C1 segment of cervical spinal cord (tissue), 14 donors: ENCODE data around the gene PTPN22.
A peak's percentile ranks its signal among the peaks of the same experiment; 100 is the strongest.
"Not testable (repeated sequence)": the region's sequence is repeated elsewhere in the genome, so short reads cannot be mapped to it uniquely, and the experiment has no call there.

Source experiments
- DNase-seq, 14 donors: peaks; one replicate each; lab custom pipeline; 2025; lab: John Stamatoyannopoulos, UW

The PTPN22 gene

GRCh38 chr1:113852694-113853093 lies 18.8 kb downstream of the PTPN22 start:
- DNase-seq = not testable (repeated sequence)

DNA sequence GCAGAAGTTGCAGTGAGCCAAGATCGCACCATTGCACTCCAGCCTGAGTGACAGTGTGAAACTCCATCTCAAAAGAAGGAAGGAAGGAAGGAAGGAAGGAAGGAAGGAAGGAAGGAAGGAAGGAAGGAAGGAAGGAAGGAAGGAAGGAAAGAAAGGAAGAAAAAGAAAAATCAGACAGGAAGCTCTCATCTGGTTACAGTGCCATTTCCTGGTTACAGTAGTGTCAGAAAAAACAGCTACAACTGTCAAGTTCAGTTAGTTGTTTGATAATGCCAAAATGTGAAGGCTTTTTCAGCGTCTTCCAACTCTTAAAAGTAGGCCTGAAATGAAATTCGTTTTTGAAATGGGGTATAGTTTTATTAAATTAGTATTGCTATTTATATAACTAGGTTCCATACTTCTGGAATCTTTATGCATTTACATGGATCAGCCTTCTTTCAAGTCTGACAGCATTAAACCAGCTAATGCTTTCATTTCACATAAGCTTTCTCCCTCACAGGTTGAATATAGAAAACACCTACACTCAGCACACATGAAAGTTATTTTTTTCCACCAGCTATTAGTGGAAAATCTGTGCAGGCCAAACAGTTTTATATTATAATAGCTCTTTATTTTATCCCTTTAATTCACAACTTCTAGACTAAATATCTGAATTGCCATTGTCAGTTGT lies 21.2 kb downstream of the PTPN22 start:
- no peak for DNase-seq

DNA sequence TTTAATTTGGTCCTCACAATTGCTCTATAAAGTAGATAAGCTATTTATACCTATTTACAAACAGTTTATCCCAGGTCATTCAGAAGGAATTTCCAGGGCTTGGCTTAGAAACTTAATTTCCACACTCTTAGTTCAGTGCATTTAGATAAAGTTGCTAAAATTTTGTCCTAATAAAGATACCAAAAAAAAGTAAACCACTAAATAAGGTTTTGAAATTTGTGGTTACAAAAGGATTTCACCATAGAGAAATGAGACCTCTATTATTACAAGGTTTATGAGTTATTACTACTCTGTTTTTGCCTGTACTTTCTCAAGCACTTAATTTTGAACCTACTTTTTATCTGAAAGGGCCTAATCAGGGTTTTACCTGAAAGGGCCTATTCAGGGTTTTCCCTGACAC lies 22.4 kb downstream of the PTPN22 start:
- DNase-seq = no peak

DNA sequence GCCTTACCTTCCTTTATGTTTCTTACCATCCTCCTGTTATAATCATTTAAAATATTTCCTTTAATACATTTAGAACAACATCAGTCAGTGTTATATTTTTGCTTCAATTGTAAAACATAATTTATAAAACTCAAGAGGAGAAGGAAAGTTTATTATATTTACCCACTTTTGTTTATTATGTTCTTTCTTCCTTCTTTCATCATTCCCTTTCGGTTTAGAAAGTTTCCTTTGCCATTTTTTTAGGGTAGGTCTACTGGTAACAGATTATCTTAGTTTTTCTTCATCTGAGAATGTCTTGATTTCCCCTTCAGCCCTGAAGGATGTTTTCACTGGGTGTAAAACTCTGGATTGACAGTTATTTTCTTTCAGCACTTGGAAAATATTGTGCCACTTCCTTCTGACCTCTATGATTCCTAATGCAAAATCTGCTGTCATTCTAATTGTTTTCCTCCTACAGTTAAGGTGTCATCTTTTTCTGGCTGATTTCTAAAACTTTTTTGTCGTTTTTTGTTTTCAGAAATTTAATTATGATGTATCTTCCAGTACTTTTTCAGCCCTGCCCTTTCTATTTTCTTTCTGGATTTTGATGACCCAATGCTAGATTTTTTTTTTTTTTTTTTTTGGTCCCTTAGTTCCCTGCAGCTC lies 25.0 kb downstream of the PTPN22 start:
- DNase-seq = no peak

GRCh38 chr1:113836534-113836933 lies 35.0 kb downstream of the PTPN22 start:
- DNase-seq = no peak

DNA sequence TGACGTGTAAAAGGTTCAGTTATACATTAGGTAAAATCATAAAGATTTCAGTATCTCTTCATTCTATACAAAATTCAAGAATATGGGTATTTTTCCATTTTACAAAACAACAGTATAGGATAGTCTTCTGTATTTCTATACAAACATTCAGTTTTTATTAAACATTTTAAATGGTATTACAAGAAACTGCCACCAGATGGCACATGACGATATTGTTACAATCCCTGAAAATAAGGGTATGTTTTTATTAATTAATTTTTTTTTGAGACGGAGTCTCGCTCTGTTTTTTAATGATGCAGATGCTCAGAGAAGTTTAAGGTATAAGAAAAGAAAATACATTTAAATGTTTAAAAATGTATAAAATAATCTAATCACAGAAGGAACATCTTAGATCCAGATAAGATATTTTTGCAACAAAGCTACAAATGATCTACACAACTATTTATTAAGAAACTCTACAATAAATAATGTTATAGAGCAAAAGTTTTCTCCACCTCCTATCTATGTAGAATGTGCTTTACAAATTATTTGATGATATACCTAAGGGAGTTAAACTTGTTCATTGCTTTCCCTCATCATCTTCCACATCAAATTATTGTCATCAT lies 35.7 kb downstream of the PTPN22 start:
- peak in 1 of 14 donors; percentile 17 for DNase-seq

- no peak for DNase-seq
Measured at GRCh38 chr1:113834716-113835115, 36.8 kb downstream of the PTPN22 start.

- DNase-seq = no peak
Measured at GRCh38 chr1:113830039-113830438, 41.5 kb downstream of the PTPN22 start.

- no peak for DNase-seq
Measured at GRCh38 chr1:113821916-113822315, 49.6 kb downstream of the PTPN22 start.

GRCh38 chr1:113818578-113818977 lies 52.9 kb downstream of the PTPN22 start:
- DNase-seq = no peak

DNA sequence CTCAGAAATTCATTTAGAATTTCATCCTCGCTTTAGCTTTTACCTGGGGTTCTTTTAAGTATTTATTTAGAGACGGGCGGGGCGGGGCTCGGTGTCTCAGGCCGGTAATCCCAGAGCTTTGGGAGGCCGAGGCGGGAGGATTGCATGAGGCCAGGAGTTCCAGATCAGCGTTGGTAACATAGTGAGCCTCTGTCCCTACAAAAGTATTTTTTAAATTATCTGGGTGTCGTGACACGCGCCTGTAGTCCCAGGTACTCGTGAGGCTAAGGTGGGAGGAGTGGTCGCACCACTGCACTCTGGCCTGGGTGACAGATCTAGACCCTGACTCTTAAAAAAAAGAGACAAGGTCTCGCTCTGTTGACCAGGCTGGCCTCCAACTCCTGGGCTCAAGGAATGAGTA lies 58.3 kb downstream of the PTPN22 start:
- no peak for DNase-seq

DNA sequence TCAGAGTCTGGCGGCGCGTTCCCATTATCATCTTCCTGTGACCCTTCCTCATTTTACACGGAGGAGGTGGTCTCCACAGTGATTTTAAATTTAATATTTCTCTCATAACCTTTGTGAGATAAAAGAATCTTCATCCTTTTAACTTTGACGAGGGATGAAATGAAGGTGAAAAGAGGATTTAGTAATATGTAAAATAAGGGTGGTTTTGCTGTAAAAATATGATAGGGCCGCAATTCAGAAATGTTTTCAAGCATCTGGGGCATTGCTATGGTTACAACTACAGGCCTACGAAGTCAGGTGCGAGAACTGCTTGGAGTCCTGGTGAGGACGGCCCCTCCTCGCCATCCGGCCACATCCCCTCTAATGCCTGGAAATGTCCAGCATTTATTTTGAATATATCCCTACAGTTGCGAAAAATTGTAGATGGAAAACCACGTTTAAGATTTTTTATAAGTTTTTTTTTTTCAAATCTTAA lies 58.8 kb downstream of the PTPN22 start:
- peak in 1 of 14 donors; percentile 12 for DNase-seq

GRCh38 chr1:113811888-113812660 lies 59.4 kb downstream of the PTPN22 start, which contains the start of gene RSBN1:
TSS of gene RSBN1 (minus strand) at chr1:113812476. CDS start at chr1:113812412, 64 bp downstream.
- DNase-seq = peak; percentile 97 to 100 (median 99)

GRCh38 chr1:113811156-113811887 lies 60.2 kb downstream of the PTPN22 start:
- peak in 8 of 14 donors; percentile 40 to 79 (median 58) for DNase-seq

- DNase-seq = no peak
Measured at GRCh38 chr1:113809670-113810602, 61.6 kb downstream of the PTPN22 start.

DNA sequence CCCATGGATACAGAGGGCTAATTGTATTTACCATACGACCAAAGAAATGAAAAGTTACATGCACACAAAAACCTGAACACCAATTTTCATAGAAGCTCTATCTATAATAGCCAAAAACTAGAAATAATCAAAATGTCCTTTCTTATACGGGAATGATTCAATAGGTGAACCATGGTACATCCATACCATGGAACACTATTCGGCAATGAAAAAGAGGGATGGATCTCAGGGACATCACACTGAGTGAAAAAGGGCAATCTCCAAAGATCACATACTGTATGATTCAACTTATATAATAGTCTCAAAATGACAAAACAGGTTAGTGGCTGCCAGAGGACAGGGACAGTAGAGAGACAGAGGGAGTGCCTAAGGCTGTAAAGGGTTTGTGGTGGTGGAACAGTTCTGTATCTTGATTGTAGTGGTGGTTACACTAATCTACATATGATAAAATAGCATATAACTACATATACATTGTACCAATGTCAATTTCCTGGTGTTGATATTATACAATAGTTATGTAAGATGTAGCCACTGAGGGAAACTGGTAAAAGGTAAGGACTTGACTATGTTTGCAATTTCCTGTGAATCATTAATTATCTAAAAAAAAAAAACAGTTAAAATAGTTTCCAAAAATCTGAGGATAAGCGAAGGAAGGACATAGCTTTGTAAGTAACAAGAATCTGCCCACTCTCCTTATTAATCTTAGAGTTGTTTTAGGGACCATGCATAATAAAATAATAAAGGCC lies 62.9 kb downstream of the PTPN22 start:
- DNase-seq = no peak

GRCh38 chr1:113805639-113806038 lies 65.9 kb downstream of the PTPN22 start:
- DNase-seq = no peak

DNA sequence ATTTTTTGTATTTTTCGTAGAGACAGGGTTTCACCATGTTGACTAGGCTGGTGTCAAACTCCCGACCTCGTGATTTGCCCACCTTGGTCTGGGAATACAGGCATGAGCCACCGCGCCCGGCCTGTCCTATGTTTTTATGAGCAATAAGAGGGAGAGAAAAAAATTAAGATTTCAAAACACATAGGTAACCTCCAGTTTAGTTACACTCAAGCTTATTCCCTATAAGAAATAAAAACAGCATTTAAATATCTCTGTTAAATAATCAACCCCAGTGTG lies 66.3 kb downstream of the PTPN22 start:
- DNase-seq = no peak

DNA sequence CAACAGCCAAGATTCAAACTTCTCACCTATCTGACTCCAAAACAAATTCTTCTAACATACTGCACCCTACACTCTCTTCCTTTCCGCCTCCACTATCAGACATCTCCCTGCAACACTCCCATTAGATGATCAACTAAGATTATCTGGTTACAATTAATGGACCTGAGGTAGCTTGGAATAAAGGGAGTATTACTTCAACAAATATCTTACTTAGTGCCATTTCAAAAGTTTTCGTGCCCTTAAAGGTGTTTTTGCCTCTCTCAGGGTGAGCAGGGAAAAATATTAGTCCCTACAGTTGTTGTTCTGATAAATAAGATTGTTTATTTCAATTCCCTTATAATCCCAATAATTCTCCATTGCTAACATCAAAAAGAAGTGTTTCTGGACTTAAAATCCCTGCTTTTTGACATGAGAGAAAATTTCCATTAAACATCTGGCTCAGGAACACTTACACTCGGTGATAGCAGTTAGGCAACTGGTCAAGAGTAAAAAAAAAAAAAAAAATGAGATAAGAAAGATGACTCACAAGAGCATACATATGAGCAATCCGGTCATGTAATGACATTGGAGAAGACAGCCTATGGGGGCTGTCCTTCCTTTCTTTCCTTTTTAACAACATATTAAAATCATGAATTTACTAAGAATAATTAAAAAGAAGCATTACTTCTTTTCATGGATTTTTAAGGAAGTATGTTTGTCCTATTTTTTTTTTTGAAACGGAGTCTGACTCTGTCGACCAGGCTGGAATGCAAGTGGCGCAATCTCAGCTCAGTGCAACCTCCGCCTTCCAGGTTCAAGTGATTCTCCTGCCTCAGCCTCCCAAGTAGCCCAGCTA lies 66.9 kb downstream of the PTPN22 start:
- no peak for DNase-seq
